LNCaP clone FGC (cell line): ENCODE measurements around the gene EPPIN.
"Not testable (repeated sequence)": the region's sequence is repeated elsewhere in the genome, so short reads cannot be mapped to it uniquely, and the experiment has no call there.

ENCODE experiments used
- DNase-seq: peaks from one replicate; pipeline ENCODE4 v3.0.0-alpha.2; 2011; ENCODE audit warnings: low read depth
- H3K4me3 ChIP-seq: 2 replicates; pipeline ENCODE4 v1.5.1; 2011; ENCODE audit warnings: mild to moderate bottlenecking, low read depth, low read length, control low read depth
- TF ChIP-seq, protein P1 (sequence below): IDR thresholded peaks from 2 replicates; pipeline ENCODE4 v1.5.1; 2012; ENCODE audit warnings: mild to moderate bottlenecking; ENCODE audit not compliant: control insufficient read depth, insufficient read depth; ENCODE audit errors: extremely low read depth

The EPPIN gene

DNA sequence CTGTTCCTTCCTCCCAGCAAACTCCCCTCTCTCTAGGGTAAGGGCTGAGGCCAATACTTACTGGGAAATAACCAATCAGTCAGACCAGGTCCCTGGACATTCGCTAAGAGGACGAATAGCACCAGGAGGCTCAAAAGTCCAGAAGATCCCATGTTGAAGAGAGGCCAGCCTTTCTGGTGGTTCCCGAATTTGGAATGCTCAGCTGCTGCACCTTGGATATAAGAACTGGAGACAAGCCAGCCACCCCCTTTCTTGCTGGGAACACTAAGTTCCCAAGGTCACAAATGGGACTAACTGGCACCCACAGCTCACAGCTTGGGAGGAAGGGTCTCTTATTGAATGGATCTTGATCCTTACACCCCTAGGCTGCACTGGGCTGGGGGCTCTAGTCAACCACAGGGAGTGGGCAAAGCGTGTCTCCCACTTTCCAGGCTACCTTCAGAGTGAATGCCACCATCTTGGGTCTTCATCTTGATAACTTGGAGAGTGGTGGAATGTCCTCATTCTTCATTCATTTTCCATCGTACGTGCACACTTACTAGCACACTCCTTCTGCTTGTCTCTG, at the start of gene EPPIN:
EPPIN (minus strand) TSS at position 196 of the 565 bp plus-strand sequence; CDS start at position 152, 44 bp downstream.
- no peak within 1 kb of the TSS for H3K4me3 ChIP-seq
- no peak for DNase-seq
- TF ChIP-seq, protein P1, sequence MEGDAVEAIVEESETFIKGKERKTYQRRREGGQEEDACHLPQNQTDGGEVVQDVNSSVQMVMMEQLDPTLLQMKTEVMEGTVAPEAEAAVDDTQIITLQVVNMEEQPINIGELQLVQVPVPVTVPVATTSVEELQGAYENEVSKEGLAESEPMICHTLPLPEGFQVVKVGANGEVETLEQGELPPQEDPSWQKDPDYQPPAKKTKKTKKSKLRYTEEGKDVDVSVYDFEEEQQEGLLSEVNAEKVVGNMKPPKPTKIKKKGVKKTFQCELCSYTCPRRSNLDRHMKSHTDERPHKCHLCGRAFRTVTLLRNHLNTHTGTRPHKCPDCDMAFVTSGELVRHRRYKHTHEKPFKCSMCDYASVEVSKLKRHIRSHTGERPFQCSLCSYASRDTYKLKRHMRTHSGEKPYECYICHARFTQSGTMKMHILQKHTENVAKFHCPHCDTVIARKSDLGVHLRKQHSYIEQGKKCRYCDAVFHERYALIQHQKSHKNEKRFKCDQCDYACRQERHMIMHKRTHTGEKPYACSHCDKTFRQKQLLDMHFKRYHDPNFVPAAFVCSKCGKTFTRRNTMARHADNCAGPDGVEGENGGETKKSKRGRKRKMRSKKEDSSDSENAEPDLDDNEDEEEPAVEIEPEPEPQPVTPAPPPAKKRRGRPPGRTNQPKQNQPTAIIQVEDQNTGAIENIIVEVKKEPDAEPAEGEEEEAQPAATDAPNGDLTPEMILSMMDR = no peak

DNA sequence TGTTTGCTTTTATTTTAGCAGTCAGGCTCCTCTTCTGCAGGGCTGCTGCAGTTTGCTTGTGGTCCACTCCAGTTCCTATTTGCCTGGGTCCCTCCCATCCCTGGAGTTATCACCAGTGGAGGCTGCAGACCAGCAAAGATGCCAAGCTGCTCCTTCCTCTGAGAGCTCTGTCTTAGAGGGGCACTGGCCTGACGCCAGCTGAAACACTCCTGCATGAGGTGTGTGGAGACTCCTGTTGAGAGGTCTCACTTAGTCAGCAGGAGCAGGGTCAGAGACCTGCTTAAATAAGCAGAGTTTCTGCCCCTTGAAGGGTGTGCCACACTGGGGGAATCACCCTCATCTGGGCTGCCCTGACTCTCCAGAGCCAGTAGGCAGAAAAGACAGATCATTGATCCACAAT, 48.0 kb upstream of the EPPIN start:
- H3K4me3 ChIP-seq = no peak overlapping the region
- TF ChIP-seq, protein P1 = no peak
- no peak for DNase-seq

DNA sequence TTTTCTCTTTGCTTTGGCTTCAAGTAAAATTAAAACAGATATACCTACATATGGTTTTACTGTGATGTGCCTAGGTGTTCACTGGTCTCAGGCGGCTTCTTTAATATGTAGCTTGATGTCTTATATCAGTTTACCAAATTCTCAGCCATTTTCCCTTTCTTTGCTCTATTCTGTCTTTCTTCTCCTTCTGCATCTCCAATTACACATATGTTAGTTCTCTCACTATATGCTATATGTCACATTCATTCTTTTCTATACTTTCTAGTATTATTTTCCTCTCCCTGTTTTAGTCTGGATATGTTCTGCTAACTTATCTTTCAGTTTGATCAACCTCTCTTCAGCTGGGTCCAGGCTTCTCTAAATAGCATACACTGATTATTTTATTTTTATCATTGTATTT, 46.3 kb upstream of the EPPIN start:
- TF ChIP-seq, protein P1 = no peak
- DNase-seq = no peak
- H3K4me3 ChIP-seq = no peak overlapping the region

DNA sequence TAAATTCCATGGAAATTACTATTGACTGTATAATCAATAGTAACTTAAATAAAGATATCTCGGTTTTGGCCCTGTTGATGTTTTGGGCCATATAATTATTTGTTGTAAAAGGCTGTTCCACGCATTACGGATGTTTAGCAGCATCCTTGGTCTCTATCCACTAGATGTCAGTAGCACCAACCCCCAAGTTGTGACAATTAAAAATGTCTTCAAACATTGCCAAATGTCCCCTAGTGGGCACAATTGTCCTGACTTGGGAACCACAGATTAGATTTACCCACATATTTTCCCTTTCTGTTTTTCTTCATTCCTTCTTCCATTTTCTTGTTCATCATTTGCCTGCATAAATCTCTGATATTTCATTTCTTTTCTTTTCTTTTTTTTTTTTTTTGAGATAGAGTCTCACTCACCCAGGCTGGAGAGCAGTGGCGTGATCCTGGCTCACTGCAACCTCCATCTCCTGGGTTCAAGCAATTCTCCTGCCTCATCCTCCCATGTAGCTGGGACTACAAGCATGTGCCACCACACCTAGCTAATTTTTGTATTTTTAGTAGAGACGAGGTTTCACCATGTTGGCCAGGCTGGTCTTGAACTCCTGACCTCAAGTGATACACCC, 45.5 kb upstream of the EPPIN start:
- H3K4me3 ChIP-seq = no peak overlapping the region
- TF ChIP-seq, protein P1 = peak; percentile 92
- peak; percentile 64 for DNase-seq

- no peak for DNase-seq
- no peak overlapping the region for H3K4me3 ChIP-seq
- TF ChIP-seq, protein P1 = no peak
Measured at GRCh38 chr20:45589725-45590124, 42.5 kb upstream of the EPPIN start.

DNA sequence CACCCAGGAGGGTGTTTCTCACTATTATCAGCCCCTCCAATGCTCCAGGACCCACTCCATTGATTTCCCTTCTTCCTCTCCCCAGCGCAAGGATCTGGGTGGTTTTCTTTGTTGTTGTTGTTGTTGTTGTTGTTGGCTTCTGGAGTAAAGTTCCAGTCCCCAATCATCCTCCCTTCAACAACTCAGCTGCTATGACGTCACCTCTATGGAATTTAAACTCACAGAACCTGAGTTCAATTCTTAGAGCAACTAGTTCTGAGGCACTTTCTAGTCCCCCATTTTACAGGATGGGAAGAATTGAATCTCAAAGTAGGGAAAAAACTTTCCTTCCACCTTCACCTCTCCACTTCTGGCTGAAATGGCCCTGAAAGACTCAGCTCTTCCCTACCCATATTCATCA, 41.6 kb upstream of the EPPIN start:
- DNase-seq = no peak
- TF ChIP-seq, protein P1 = no peak
- no peak overlapping the region for H3K4me3 ChIP-seq

DNA sequence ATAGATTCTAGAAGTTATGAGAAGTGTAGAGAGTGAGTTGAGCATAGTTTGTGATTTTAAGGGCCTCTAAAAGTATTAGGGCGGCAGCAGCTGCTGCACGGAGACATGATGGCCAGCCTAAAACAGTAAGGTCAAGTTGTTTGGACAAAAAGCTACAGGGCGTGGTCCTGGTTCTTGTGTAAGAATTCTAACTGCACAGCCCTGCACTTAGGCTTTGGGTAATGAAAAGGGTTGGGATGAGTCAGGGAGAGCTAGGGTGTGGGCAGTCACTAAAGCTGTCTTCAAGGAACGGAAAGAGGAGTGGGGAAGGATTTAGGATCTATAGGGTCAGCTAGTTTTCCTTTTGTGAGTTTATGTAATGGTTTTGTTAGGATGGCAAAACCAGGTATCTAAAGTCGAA, 38.8 kb upstream of the EPPIN start:
- DNase-seq, H3K4me3 ChIP-seq: not testable (repeated sequence)

DNA sequence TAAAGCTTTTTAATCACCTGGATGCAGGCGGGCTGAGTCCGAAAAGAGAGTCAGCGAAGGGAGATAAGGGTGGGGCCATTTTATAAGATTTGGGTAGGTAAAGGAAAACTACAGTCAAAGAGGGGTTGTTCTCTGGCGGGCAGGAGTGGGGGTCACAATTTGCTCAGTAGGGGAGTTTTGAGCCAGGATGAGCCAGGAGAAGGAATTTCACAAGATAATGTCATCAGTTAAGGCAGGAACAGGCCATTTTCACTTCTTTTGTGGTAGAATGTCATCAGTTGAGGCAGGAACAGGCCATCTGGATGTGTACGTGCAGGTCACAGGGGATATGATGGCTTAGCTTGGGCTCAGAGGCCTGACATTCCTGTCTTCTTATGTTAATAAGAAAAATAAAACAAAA, 37.1 kb upstream of the EPPIN start:
- DNase-seq, H3K4me3 ChIP-seq: not testable (repeated sequence)
